H9 (cell line): ENCODE results near the gene CCDC148. TPM values are rescaled to one million over a fixed set of nuclear protein-coding genes. Genes with fewer than 3 reads are reported as not detected.

Experiments
- DNase-seq: peaks from one replicate; pipeline ENCODE4 v3.0.0-alpha.2; 2017
- H2AFZ ChIP-seq: one replicate; pipeline ENCODE4 v1.6.1; 2013; ENCODE audit warnings: mild to moderate bottlenecking, low read length, control low read depth, moderate library complexity
- H2AK5ac ChIP-seq: 2 replicates; pipeline ENCODE4 v1.6.1; 2013; ENCODE audit warnings: low read length, control low read depth, mixed read lengths; ENCODE audit not compliant: insufficient read length
- H2BK120ac ChIP-seq: one replicate; pipeline ENCODE4 v1.6.1; 2013; ENCODE audit warnings: low read depth, mild to moderate bottlenecking, low read length, control low read depth, inconsistent platforms; ENCODE audit not compliant: poor library complexity, severe bottlenecking
- H2BK12ac ChIP-seq: 2 replicates; pipeline ENCODE4 v1.6.1; 2013; ENCODE audit warnings: low read length, control low read depth, mixed read lengths, low read depth; ENCODE audit not compliant: insufficient read length
- H2BK15ac ChIP-seq: 2 replicates; pipeline ENCODE4 v1.6.1; 2013; ENCODE audit warnings: low read depth, low read length, control low read depth
- H2BK20ac ChIP-seq: one replicate; pipeline ENCODE4 v1.6.1; 2013; ENCODE audit warnings: low read depth, mild to moderate bottlenecking, low read length, control low read depth, inconsistent platforms; ENCODE audit not compliant: poor library complexity, severe bottlenecking
- H2BK5ac ChIP-seq: 2 replicates; pipeline ENCODE4 v1.6.1; 2013; ENCODE audit warnings: low read length, control low read depth, mixed read lengths; ENCODE audit not compliant: insufficient read length
- H3K14ac ChIP-seq: 2 replicates; pipeline ENCODE4 v1.6.1; 2013; ENCODE audit warnings: low read length, control low read depth; ENCODE audit not compliant: insufficient read depth
- H3K18ac ChIP-seq: 2 replicates; pipeline ENCODE4 v1.6.1; 2013; ENCODE audit warnings: low read depth, mild to moderate bottlenecking, mixed read lengths, low read length, control low read depth; ENCODE audit not compliant: insufficient read length
- H3K23ac ChIP-seq: 2 replicates; pipeline ENCODE4 v1.6.1; 2013; ENCODE audit warnings: low read length, control low read depth, mixed read lengths, low read depth; ENCODE audit not compliant: insufficient read length
- H3K23me2 ChIP-seq: 2 replicates; pipeline ENCODE4 v1.6.1; 2013; ENCODE audit warnings: low read depth, mild to moderate bottlenecking, mixed read lengths, low read length, control low read depth; ENCODE audit not compliant: insufficient read length, poor library complexity, severe bottlenecking
- H3K27ac ChIP-seq: 2 replicates; pipeline ENCODE4 v1.5.1; 2013; ENCODE audit warnings: low read length, control low read depth, mixed read lengths, low read depth; ENCODE audit not compliant: insufficient read length
- H3K27me3 ChIP-seq: 2 replicates; pipeline ENCODE4 v1.6.1; 2013; ENCODE audit warnings: low read length, control low read depth, inconsistent platforms; ENCODE audit not compliant: insufficient read depth
- H3K4ac ChIP-seq: 2 replicates; pipeline ENCODE4 v1.6.1; 2013; ENCODE audit warnings: low read depth, mild to moderate bottlenecking, control low read depth, inconsistent platforms, low read length, moderate library complexity
- H3K4me1 ChIP-seq: 2 replicates; pipeline ENCODE4 v1.6.1; 2013; ENCODE audit warnings: low read length, control low read depth, inconsistent platforms; ENCODE audit not compliant: insufficient read depth
- H3K4me2 ChIP-seq: 2 replicates; pipeline ENCODE4 v1.6.1; 2013; ENCODE audit warnings: low read length, control low read depth, mixed read lengths; ENCODE audit not compliant: insufficient read length, insufficient read depth
- H3K56ac ChIP-seq: 2 replicates; pipeline ENCODE4 v1.6.1; 2013; ENCODE audit warnings: low read depth, mild to moderate bottlenecking, mixed read lengths, low read length, control low read depth; ENCODE audit not compliant: insufficient read length
- H3K79me1 ChIP-seq: 2 replicates; pipeline ENCODE4 v1.6.1; 2013; ENCODE audit warnings: low read depth, mild to moderate bottlenecking, moderate library complexity, low read length, control low read depth, inconsistent platforms; ENCODE audit not compliant: insufficient read depth, poor library complexity, severe bottlenecking
- H3K79me2 ChIP-seq: 2 replicates; pipeline ENCODE4 v1.6.1; 2013; ENCODE audit warnings: low read length, control low read depth, inconsistent platforms; ENCODE audit not compliant: insufficient read depth
- H3K9ac ChIP-seq: 2 replicates; pipeline ENCODE4 v1.6.1; 2013; ENCODE audit warnings: low read length, control low read depth, mixed read lengths; ENCODE audit not compliant: insufficient read length; ENCODE audit errors: extremely low read depth
- H3K9me3 ChIP-seq: one replicate; pipeline ENCODE4 v1.6.1; 2013; ENCODE audit warnings: low read depth, low read length, inconsistent platforms; ENCODE audit not compliant: control insufficient read depth
- H3T11ph ChIP-seq: one replicate; pipeline ENCODE4 v1.6.1; 2013; ENCODE audit warnings: mild to moderate bottlenecking, low read length, control low read depth, inconsistent platforms
- H4K20me1 ChIP-seq: one replicate; pipeline ENCODE4 v1.6.1; 2013; ENCODE audit not compliant: control insufficient read depth, insufficient read length, insufficient read depth
- H4K5ac ChIP-seq: 2 replicates; pipeline ENCODE4 v1.6.1; 2013; ENCODE audit warnings: low read depth, mild to moderate bottlenecking, mixed read lengths, low read length, control low read depth; ENCODE audit not compliant: insufficient read length
- H4K8ac ChIP-seq: replicated peaks from 2 replicates; pipeline ENCODE4 v1.6.1; 2013; ENCODE audit warnings: low read length, control low read depth, mixed read lengths, low read depth; ENCODE audit not compliant: insufficient read length
- H4K91ac ChIP-seq: 2 replicates; pipeline ENCODE4 v1.6.1; 2013; ENCODE audit warnings: low read depth, mild to moderate bottlenecking, moderate library complexity, mixed read lengths, low read length, control low read depth; ENCODE audit not compliant: insufficient read length
- H3K27ac Mint-ChIP-seq, 3 experiments: 2 replicates in 2 of 3; 3 replicates in 1 of 3; pipeline ENCODE4 v1.8.0; 2020 to 2021; ENCODE audit warnings: mixed read lengths in 3 of 3, mild to moderate bottlenecking in 1 of 3, moderate library complexity in 1 of 3
- H3K27me3 Mint-ChIP-seq: 2 replicates; pipeline ENCODE4 v1.8.0; 2021; ENCODE audit warnings: low read depth, mild to moderate bottlenecking, moderate library complexity, mixed read lengths
- H3K36me3 Mint-ChIP-seq, 3 experiments: 2 replicates in 2 of 3; 3 replicates in 1 of 3; pipeline ENCODE4 v1.8.0; 2020 to 2021; ENCODE audit warnings: low read depth in 3 of 3, mixed read lengths in 3 of 3; ENCODE audit not compliant: insufficient read depth in 1 of 3
- H3K4me1 Mint-ChIP-seq, 2 experiments: 2 replicates each; pipeline ENCODE4 v1.8.0; 2020; ENCODE audit warnings: mixed read lengths in 2 of 2
- H3K4me3 Mint-ChIP-seq, 2 experiments: 2 replicates in 1 of 2; 3 replicates in 1 of 2; pipeline ENCODE4 v1.8.0; 2020 to 2021; ENCODE audit warnings: mild to moderate bottlenecking in 2 of 2, mixed read lengths in 2 of 2, moderate library complexity in 1 of 2
- H3K9me3 Mint-ChIP-seq, 2 experiments: 2 replicates in 1 of 2; 3 replicates in 1 of 2; pipeline ENCODE4 v1.8.0; 2020; ENCODE audit warnings: mild to moderate bottlenecking in 2 of 2, mixed read lengths in 2 of 2, moderate library complexity in 1 of 2
- WGBS: extraction: QIAGEN DNeasy Blood & Tissue Kit; methylation state at CpG from one replicate; pipeline ENCODE4 v1.1.7; 2013; ENCODE audit warnings: missing lambda C conversion rate, low lambda C conversion rate, mixed read lengths; ENCODE audit not compliant: insufficient read length; ENCODE audit errors: extremely low coverage; 5-methylcytosine and 5-hydroxymethylcytosine counted together
- total RNA-seq: library from RNA; stranded (reverse); gene quantifications from 2 replicates; pipeline ENCODE4 v1.2.1, GENCODE V29; 2021
- TF ChIP-seq, protein P1 (sequence below): fragments of 200-600 bp; sonication (generic); conservative IDR thresholded peaks from 3 replicates; pipeline ENCODE4 v1.8.0; 2021; ENCODE audit warnings: antibody characterized with exemption, mild to moderate bottlenecking

CCDC148 gene
- total RNA-seq, 1 experiment from 2014 or later = 1.5 TPM

DNA sequence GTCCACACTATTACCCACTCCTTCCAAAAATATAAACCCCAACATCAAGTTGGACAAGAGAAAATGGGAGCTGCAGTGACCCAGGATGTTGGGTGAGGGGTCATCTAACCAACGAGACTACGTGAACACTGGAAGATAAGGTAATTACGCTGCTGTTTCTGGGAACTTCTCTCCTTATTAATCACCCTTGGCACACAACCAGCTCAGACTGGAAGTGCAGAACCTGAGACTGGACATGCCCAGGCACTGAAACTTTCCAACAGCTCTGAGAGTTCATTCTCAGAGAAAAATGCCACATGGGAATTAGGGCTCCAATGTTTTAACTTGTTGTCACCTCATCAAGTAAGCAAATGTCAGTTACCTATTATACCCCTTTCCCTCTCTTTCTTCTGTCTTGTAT lies 135.3 kb downstream of the CCDC148 start:
- TF ChIP-seq, protein P1, sequence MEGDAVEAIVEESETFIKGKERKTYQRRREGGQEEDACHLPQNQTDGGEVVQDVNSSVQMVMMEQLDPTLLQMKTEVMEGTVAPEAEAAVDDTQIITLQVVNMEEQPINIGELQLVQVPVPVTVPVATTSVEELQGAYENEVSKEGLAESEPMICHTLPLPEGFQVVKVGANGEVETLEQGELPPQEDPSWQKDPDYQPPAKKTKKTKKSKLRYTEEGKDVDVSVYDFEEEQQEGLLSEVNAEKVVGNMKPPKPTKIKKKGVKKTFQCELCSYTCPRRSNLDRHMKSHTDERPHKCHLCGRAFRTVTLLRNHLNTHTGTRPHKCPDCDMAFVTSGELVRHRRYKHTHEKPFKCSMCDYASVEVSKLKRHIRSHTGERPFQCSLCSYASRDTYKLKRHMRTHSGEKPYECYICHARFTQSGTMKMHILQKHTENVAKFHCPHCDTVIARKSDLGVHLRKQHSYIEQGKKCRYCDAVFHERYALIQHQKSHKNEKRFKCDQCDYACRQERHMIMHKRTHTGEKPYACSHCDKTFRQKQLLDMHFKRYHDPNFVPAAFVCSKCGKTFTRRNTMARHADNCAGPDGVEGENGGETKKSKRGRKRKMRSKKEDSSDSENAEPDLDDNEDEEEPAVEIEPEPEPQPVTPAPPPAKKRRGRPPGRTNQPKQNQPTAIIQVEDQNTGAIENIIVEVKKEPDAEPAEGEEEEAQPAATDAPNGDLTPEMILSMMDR = no peak
- H2AFZ ChIP-seq = no peak overlapping the region
- Mint-ChIP-seq H3K4me1 (peaks cover 15% of the 10 kb centered on the region in 2 experiments), H3K27ac (no peak overlapping the region), H3K36me3 (peaks cover 4 to 10% (median 9%) of the 10 kb centered on the region in 3 experiments), H3K4me3 (no peak overlapping the region), H3K9me3 (peaks cover 4 to 16% of the 10 kb centered on the region in 2 experiments; a peak in 4 of 5 replicates), H3K27me3 (no peaks in the 10 kb centered on the region)
- no peak overlapping the region for H3K14ac ChIP-seq
- no peaks in the 10 kb centered on the region for H3K79me2 ChIP-seq
- H4K91ac ChIP-seq = no peak overlapping the region
- H3K4me1 ChIP-seq = no peaks in the 10 kb centered on the region
- H4K8ac ChIP-seq = no peak overlapping the region
- no peak overlapping the region for H3K4ac ChIP-seq
- no peak overlapping the region for H4K5ac ChIP-seq
- no peaks in the 10 kb centered on the region for H3K79me1 ChIP-seq
- H3K23ac ChIP-seq = no peak overlapping the region
- no peak overlapping the region for H3K9ac ChIP-seq
- no peaks in the 10 kb centered on the region for H3K23me2 ChIP-seq
- H3K27ac ChIP-seq = no peak overlapping the region
- no peak overlapping the region for H2BK12ac ChIP-seq
- DNase-seq = no peak
- H3K27me3 ChIP-seq = no peaks in the 10 kb centered on the region
- H3K9me3 ChIP-seq = no peaks in the 10 kb centered on the region
- H3K18ac ChIP-seq = no peak overlapping the region
- H2BK15ac ChIP-seq = no peak overlapping the region
- H2AK5ac ChIP-seq = no peak overlapping the region
- H2BK120ac ChIP-seq = no peak overlapping the region
- no peak overlapping the region for H2BK5ac ChIP-seq
- no CpG with 5 or more reads among the region's 3 CpGs for WGBS
- H3T11ph ChIP-seq = no peak overlapping the region
- no peak overlapping the region for H3K56ac ChIP-seq
- H3K4me2 ChIP-seq = no peak overlapping the region
- H2BK20ac ChIP-seq = no peak overlapping the region
- no peaks in the 10 kb centered on the region for H4K20me1 ChIP-seq
